Loucy (cell line): ENCODE results near the gene PAQR4.
"Not testable (repeated sequence)": the region's sequence is repeated elsewhere in the genome, so short reads cannot be mapped to it uniquely, and the experiment has no call there.

Experiments used
- EZH2phosphoT487 ChIP-seq: fragments of 200-600 bp; IDR thresholded peaks from 2 replicates; pipeline ENCODE4 v1.6.1; 2018; ENCODE audit warnings: antibody characterized with exemption, mild to moderate bottlenecking, moderate library complexity, borderline replicate concordance
- TF ChIP-seq, protein P1 (sequence below): fragments of 200-600 bp; sonication (generic); conservative IDR thresholded peaks from 2 replicates; pipeline ENCODE4 v1.5.1; 2014; ENCODE audit warnings: mild to moderate bottlenecking, antibody characterized with exemption, low read length

DNA sequence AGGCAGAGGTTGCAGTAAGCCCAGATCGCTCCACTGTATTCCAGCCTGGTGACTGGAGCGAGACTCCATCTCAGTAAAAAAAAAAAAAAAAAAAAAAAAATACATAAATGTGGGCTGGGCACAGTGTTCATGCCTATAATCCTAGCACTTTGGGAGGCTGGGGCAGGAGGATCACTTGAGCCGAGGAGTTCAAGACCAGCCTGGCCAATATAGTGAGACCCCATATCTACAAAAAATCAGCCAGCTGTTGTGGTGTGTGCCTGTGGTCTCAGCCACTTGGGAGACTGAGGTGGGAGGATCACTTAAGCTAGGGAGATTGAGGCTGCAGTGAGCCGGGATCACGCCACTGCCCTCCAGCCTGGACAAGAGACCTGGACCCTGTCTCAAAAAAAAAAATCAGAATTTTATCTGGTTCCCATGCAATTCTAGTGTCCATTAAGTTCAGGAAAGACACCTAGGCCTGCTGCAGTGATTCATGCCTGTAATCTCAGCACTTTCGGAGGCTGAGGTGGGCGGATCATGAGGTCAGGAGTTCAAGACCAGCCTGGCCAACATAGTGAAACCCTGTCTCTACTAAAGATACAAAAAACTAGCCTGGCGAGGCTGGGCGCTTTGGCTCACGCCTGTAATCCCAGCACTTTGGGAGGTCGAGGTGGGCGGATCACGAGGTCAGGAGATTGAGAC is 37.8 kb upstream of the PAQR4 start:
- TF ChIP-seq EZH2phosphoT487: not testable (repeated sequence)
- TF ChIP-seq, protein P1, sequence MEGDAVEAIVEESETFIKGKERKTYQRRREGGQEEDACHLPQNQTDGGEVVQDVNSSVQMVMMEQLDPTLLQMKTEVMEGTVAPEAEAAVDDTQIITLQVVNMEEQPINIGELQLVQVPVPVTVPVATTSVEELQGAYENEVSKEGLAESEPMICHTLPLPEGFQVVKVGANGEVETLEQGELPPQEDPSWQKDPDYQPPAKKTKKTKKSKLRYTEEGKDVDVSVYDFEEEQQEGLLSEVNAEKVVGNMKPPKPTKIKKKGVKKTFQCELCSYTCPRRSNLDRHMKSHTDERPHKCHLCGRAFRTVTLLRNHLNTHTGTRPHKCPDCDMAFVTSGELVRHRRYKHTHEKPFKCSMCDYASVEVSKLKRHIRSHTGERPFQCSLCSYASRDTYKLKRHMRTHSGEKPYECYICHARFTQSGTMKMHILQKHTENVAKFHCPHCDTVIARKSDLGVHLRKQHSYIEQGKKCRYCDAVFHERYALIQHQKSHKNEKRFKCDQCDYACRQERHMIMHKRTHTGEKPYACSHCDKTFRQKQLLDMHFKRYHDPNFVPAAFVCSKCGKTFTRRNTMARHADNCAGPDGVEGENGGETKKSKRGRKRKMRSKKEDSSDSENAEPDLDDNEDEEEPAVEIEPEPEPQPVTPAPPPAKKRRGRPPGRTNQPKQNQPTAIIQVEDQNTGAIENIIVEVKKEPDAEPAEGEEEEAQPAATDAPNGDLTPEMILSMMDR: not testable (repeated sequence)
